HCT116 (cell line): Measurements from ENCODE around the gene CSNK1D. TPM values are rescaled to one million over a fixed set of nuclear protein-coding genes. Genes with fewer than 3 reads are reported as not detected.

Experiments
- ATAC-seq: fragments of 200-7000 bp; cut with Tn5 transposase; 2 replicates; pipeline ENCODE4 v1.9.1; 2020; ENCODE audit warnings: mild to moderate bottlenecking, moderate library complexity
- BruUV-seq: library from RNA; stranded (reverse); fragments of 400-500 nt; replicated peaks from 2 replicates; lab custom pipeline; 2021; lab: Mats Ljungman, UMichigan
- CTCF ChIA-PET: fragments of 300-600 bp; sonication (Branson Sonifier 250); formaldehyde crosslinking; loops from one replicate; lab custom pipeline; 2021; ENCODE audit warnings: antibody characterized with exemption; lab: Charles Lee
- POLR2A ChIA-PET: fragments of 300-600, 350-600 bp; sonication (Branson Sonifier 250); formaldehyde crosslinking; loops from one replicate; lab custom pipeline; 2021; ENCODE audit warnings: antibody characterized with exemption; lab: Charles Lee
- RAD21 ChIA-PET, 2 experiments: fragments of 300-600 bp; sonication (Branson Sonifier 250); formaldehyde crosslinking; loops; one replicate each; lab custom pipeline; 2023; ENCODE audit warnings: low total read pairs in 2 of 2; ENCODE audit not compliant: uncharacterized antibody in 2 of 2, unreplicated experiment in 2 of 2, low non-redundant PET in 1 of 2; lab: Charles Lee
- DNase-seq: peaks from one replicate; pipeline ENCODE4 v3.0.0-alpha.2; 2010; ENCODE audit warnings: low read depth, low spot score
- H2AFZ ChIP-seq: fragments of 200-600 bp; shearing (Covaris generic), sonication (generic); 2 replicates; pipeline ENCODE4 v1.6.1; 2017; ENCODE audit warnings: low read depth, mixed run types, mixed read lengths, antibody characterized with exemption, low read length; ENCODE audit not compliant: poor library complexity, severe bottlenecking
- H3K27ac ChIP-seq: 2 replicates; pipeline ENCODE4 v1.5.1; 2012; ENCODE audit warnings: low read depth, low read length
- H3K27me3 ChIP-seq: fragments of 200-600 bp; sonication (generic); 2 replicates; pipeline ENCODE4 v1.6.1; 2016; ENCODE audit warnings: mixed run types, low read length, mixed read lengths; ENCODE audit not compliant: insufficient read depth
- H3K36me3 ChIP-seq, 2 experiments: fragments of 200-500 bp in 1 of 2; fragments of 200-600 bp in 1 of 2; sonication (Bioruptor generic) in 1 of 2; sonication (generic) in 1 of 2; 2 replicates each; pipeline versions ENCODE4 v1.5.1 to v1.6.1; 2014 to 2016; ENCODE audit warnings: low read length in 2 of 2, inconsistent platforms in 1 of 2, mixed read lengths in 1 of 2, mixed run types in 1 of 2; ENCODE audit not compliant: insufficient read depth in 2 of 2, control insufficient read depth in 1 of 2
- H3K4me1 ChIP-seq, 2 experiments: fragments of 200-600 bp in 1 of 2; sonication (generic) in 1 of 2; 2 replicates each; pipeline versions ENCODE4 v1.5.1 to v1.6.1; 2012 to 2017; ENCODE audit warnings: low read length in 2 of 2, inconsistent platforms in 1 of 2, mild to moderate bottlenecking in 1 of 2, mixed read lengths in 1 of 2, mixed run types in 1 of 2, moderate library complexity in 1 of 2; ENCODE audit not compliant: insufficient read depth in 2 of 2, control insufficient read depth in 1 of 2
- H3K4me2 ChIP-seq: fragments of 200-600 bp; sonication (generic); 2 replicates; pipeline ENCODE4 v1.6.1; 2017; ENCODE audit warnings: mixed run types, low read length, mixed read lengths
- H3K4me3 ChIP-seq, 2 experiments: fragments of 200-600 bp in 1 of 2; sonication (generic) in 1 of 2; replicated peaks in 1 of 2; 2 replicates each; pipeline ENCODE4 v1.5.1; 2011 to 2016; ENCODE audit warnings: low read length in 2 of 2, control low read depth in 1 of 2, low read depth in 1 of 2, mild to moderate bottlenecking in 1 of 2, mixed read lengths in 1 of 2, mixed run types in 1 of 2
- H3K79me2 ChIP-seq: fragments of 200-600 bp; sonication (generic); 2 replicates; pipeline ENCODE4 v1.6.1; 2017; ENCODE audit warnings: mild to moderate bottlenecking, mixed run types, low read length, moderate library complexity, mixed read lengths; ENCODE audit not compliant: insufficient read depth
- H3K9ac ChIP-seq: fragments of 200-600 bp; sonication (generic); 2 replicates; pipeline ENCODE4 v1.6.1; 2016; ENCODE audit warnings: low read length, mixed read lengths
- H3K9me2 ChIP-seq: fragments of 200-600 bp; sonication (generic), shearing (Covaris generic); 2 replicates; pipeline ENCODE4 v1.6.1; 2017; ENCODE audit warnings: mixed run types, mild to moderate bottlenecking, moderate library complexity; ENCODE audit not compliant: insufficient read depth
- H3K9me3 ChIP-seq, 2 experiments: fragments of 200-500 bp in 1 of 2; fragments of 200-600 bp in 1 of 2; sonication (Bioruptor generic) in 1 of 2; sonication (generic) in 1 of 2; 2 replicates each; pipeline ENCODE4 v1.6.1; 2014 to 2017; ENCODE audit warnings: low read length in 2 of 2, mixed read lengths in 2 of 2, inconsistent platforms in 1 of 2, low read depth in 1 of 2, mild to moderate bottlenecking in 1 of 2, mixed run types in 1 of 2, moderate library complexity in 1 of 2; ENCODE audit not compliant: control insufficient read depth in 1 of 2, insufficient read depth in 1 of 2
- H4K20me1 ChIP-seq: fragments of 200-600 bp; sonication (generic), shearing (Covaris generic); 2 replicates; pipeline ENCODE4 v1.6.1; 2017; ENCODE audit warnings: mixed run types, mild to moderate bottlenecking, moderate library complexity; ENCODE audit not compliant: insufficient read depth
- CBX3 ChIP-seq: IDR thresholded peaks from 2 replicates; pipeline ENCODE4 v1.6.1; 2012; ENCODE audit warnings: low read depth
- CEBPB ChIP-seq: IDR thresholded peaks from 2 replicates; pipeline ENCODE4 v1.6.1; 2012; ENCODE audit warnings: low read depth
- EGR1 ChIP-seq: IDR thresholded peaks from 2 replicates; pipeline ENCODE4 v1.6.1; 2012; ENCODE audit warnings: low read depth
- ELF1 ChIP-seq: IDR thresholded peaks from 2 replicates; pipeline ENCODE4 v1.6.1; 2012; ENCODE audit warnings: low read depth, borderline replicate concordance
- EZH2 ChIP-seq: fragments of 200-600 bp; sonication (generic); IDR thresholded peaks from 2 replicates; pipeline ENCODE4 v1.6.1; 2017; ENCODE audit warnings: antibody characterized with exemption, mixed run types
- EZH2phosphoT487 ChIP-seq: fragments of 200-600 bp; IDR thresholded peaks from 2 replicates; pipeline ENCODE4 v1.6.1; 2018; ENCODE audit warnings: antibody characterized with exemption, borderline replicate concordance
- FOSL1 ChIP-seq: IDR thresholded peaks from 2 replicates; pipeline ENCODE4 v1.6.1; 2012; ENCODE audit warnings: low read depth
- JUND ChIP-seq: IDR thresholded peaks from 2 replicates; pipeline ENCODE4 v1.6.1; 2012
- POLR2A ChIP-seq: IDR thresholded peaks from 2 replicates; pipeline ENCODE4 v1.7.0; 2011; ENCODE audit warnings: borderline replicate concordance; ENCODE audit not compliant: insufficient read depth, insufficient read length; ENCODE audit errors: extremely low read depth
- POLR2AphosphoS5 ChIP-seq: IDR thresholded peaks from 2 replicates; pipeline ENCODE4 v1.6.1; 2011; ENCODE audit warnings: mild to moderate bottlenecking, low read depth, low read length, moderate library complexity
- RAD21 ChIP-seq: IDR thresholded peaks from 2 replicates; pipeline ENCODE4 v1.6.1; 2012; ENCODE audit warnings: low read depth, mild to moderate bottlenecking
- REST ChIP-seq: IDR thresholded peaks from 2 replicates; pipeline ENCODE4 v1.6.1; 2012; ENCODE audit warnings: low read depth
- SRF ChIP-seq: IDR thresholded peaks from 2 replicates; pipeline ENCODE4 v1.6.1; 2012; ENCODE audit warnings: low read depth
- TCF7L2 ChIP-seq: IDR thresholded peaks from 2 replicates; pipeline ENCODE4 v1.7.0; 2011; ENCODE audit warnings: borderline replicate concordance, inconsistent platforms; ENCODE audit not compliant: insufficient read depth, insufficient read length; ENCODE audit errors: extremely low read depth
- YY1 ChIP-seq: IDR thresholded peaks from 2 replicates; pipeline ENCODE4 v1.6.1; 2011; ENCODE audit warnings: low read length, low read depth, moderate library complexity, mild to moderate bottlenecking; ENCODE audit not compliant: insufficient replicate concordance; ENCODE audit errors: extremely low read depth
- ZFX ChIP-seq: fragments of 450-650 bp; IDR thresholded peaks from 2 replicates; pipeline ENCODE4 v1.6.1; 2017
- ZNF274 ChIP-seq: fragments of 200-500 bp; sonication (Bioruptor generic); IDR thresholded peaks from 2 replicates; pipeline ENCODE4 v1.6.1; 2014; ENCODE audit warnings: mild to moderate bottlenecking, low read depth, low read length, inconsistent platforms
- intact Hi-C: fragments of 100-400 bp; cut with micrococcal nuclease; formaldehyde crosslinking; loops from 2 replicates; pipeline ENCODE4 v1.10.0; 2022
- total RNA-seq: library from RNA; stranded (reverse); gene quantifications from one replicate; pipeline ENCODE4 v1.2.1, GENCODE V29; 2021; ENCODE audit not compliant: unreplicated experiment

CSNK1D gene
- total RNA-seq, 1 experiment from 2014 or later: 176 TPM

- no TSS peak for BruUV-seq
- no peak for ATAC-seq
These were observed 50.0 kb downstream of the CSNK1D start for GRCh38 chr17:82223517-82223916.

GRCh38 chr17:82222816-82223215 is 50.7 kb downstream of the CSNK1D start:
- H2AFZ ChIP-seq: no peak overlapping the region
- H3K4me2 ChIP-seq: no peak overlapping the region
- POLR2A ChIA-PET: interaction anchor here (0.7 to 1.0 kb wide), 2 partner anchors 17 to 80 kb away, joined by 3 read pairs; no protein-coding TSS in a partner anchor
- DNase-seq (no peak), ATAC-seq (no peak)
- CTCF ChIA-PET: no interaction called here
- intact Hi-C loops: no loop called here
- no TSS peak for BruUV-seq
- peaks cover 15 to 53% of the 10 kb centered on the region in 2 experiments for H3K4me1 ChIP-seq
- no peaks in the 10 kb centered on the region for H3K79me2 ChIP-seq
- no peaks in the 10 kb centered on the region for H3K27me3 ChIP-seq
- H3K36me3 ChIP-seq: no peaks in the 10 kb centered on the region
- H3K9me2 ChIP-seq: no peaks in the 10 kb centered on the region
- H3K9me3 ChIP-seq: peaks cover 0 to 3% of the 10 kb centered on the region in 2 experiments; a peak in 1 of 4 replicates
- H3K27ac ChIP-seq: no peak overlapping the region
- RAD21 ChIA-PET: no interaction called here
- TF ChIP-seq EGR1 (no peak), FOSL1 (no peak), POLR2A (no peak), CEBPB (no peak), ZNF274 (no peak), SRF (no peak), EZH2 (no peak), ELF1 (no peak), YY1 (no peak), TCF7L2 (no peak), ZFX (no peak), REST (no peak), CBX3 (no peak), RAD21 (no peak), EZH2phosphoT487 (no peak), POLR2AphosphoS5 (no peak), JUND (no peak)
- H3K9ac ChIP-seq: no peak overlapping the region
- H3K4me3 ChIP-seq: no peak overlapping the region
- H4K20me1 ChIP-seq: no peaks in the 10 kb centered on the region

More at GRCh38 chr17:82223517-82223916, 50.0 kb downstream of the CSNK1D start:
- intact Hi-C loops: no loop called here
- POLR2A ChIA-PET: interaction anchor here (1.0 kb wide), 1 partner anchor 18 kb away, joined by 3 read pairs; no protein-coding TSS in a partner anchor
- Histone ChIP-seq H3K9me2 (no peaks in the 10 kb centered on the region), H3K27ac (no peak overlapping the region), H3K27me3 (no peaks in the 10 kb centered on the region), H2AFZ (no peak overlapping the region), H3K4me3 (no peak overlapping the region), H3K4me1 (peaks cover 14 to 52% of the 10 kb centered on the region in 2 experiments), H3K9me3 (peaks cover 0 to 3% of the 10 kb centered on the region in 2 experiments; a peak in 1 of 4 replicates), H3K79me2 (peaks cover 3% of the 10 kb centered on the region; the same call in 1 of the 2 replicates), H4K20me1 (no peaks in the 10 kb centered on the region), H3K36me3 (no peaks in the 10 kb centered on the region), H3K9ac (no peak overlapping the region), H3K4me2 (no peak overlapping the region)
- DNase-seq: no peak
- RAD21 ChIA-PET: no interaction called here
- TF ChIP-seq EGR1: no peak
- TF ChIP-seq ELF1: no peak
- CTCF ChIA-PET: no interaction called here
